Neural progenitor cell (in vitro differentiated cells): ENCODE data around the gene SMG9. TPM values are rescaled to one million over a fixed set of nuclear protein-coding genes. Genes with fewer than 3 reads are reported as not detected.

Experiments
- DNase-seq: peaks from one replicate; pipeline ENCODE4 v3.0.0-alpha.2; 2016; ENCODE audit warnings: low spot score
- H2AFZ ChIP-seq: fragments of 200-600 bp; sonication (generic); replicated peaks from 2 replicates; pipeline ENCODE4 v1.6.1; 2016; ENCODE audit warnings: antibody characterized with exemption
- H3F3A ChIP-seq: fragments of 200-600 bp; sonication (generic); 2 replicates; pipeline ENCODE4 v1.6.1; 2016; ENCODE audit warnings: antibody characterized with exemption, low read depth
- H3K27ac ChIP-seq: fragments of 200-600 bp; sonication (generic); 2 replicates; pipeline ENCODE4 v1.5.1; 2016; ENCODE audit warnings: mild to moderate bottlenecking
- H3K27me3 ChIP-seq: fragments of 200-600 bp; sonication (generic); 2 replicates; pipeline ENCODE4 v1.6.1; 2016; ENCODE audit warnings: mild to moderate bottlenecking, moderate library complexity
- H3K36me3 ChIP-seq: fragments of 200-600 bp; sonication (generic); 2 replicates; pipeline ENCODE4 v1.5.1; 2016
- H3K4me1 ChIP-seq: fragments of 200-600 bp; sonication (generic); 2 replicates; pipeline ENCODE4 v1.6.1; 2016; ENCODE audit warnings: mixed run types
- H3K4me2 ChIP-seq: fragments of 200-600 bp; sonication (generic); 2 replicates; pipeline ENCODE4 v1.6.1; 2016
- H3K4me3 ChIP-seq: fragments of 200-600 bp; sonication (generic); 2 replicates; pipeline ENCODE4 v1.5.1; 2016
- H3K79me2 ChIP-seq: fragments of 200-600 bp; sonication (generic); 2 replicates; pipeline ENCODE4 v1.6.1; 2016; ENCODE audit warnings: low read depth
- H3K9ac ChIP-seq: fragments of 200-600 bp; sonication (generic); 2 replicates; pipeline ENCODE4 v1.6.1; 2016
- H3K9me3 ChIP-seq: fragments of 200-600 bp; sonication (generic); 2 replicates; pipeline ENCODE4 v1.5.1; 2016; ENCODE audit warnings: low read depth
- H4K20me1 ChIP-seq: fragments of 200-600 bp; sonication (generic); 2 replicates; pipeline ENCODE4 v1.6.1; 2016; ENCODE audit warnings: low read depth
- H3K27ac Mint-ChIP-seq: 3 replicates; pipeline ENCODE4 v1.8.0; 2021; ENCODE audit warnings: mixed read lengths
- H3K27me3 Mint-ChIP-seq: 2 replicates; pipeline ENCODE4 v1.8.0; 2022; ENCODE audit warnings: low read depth, mild to moderate bottlenecking, inconsistent platforms, moderate library complexity, mixed read lengths; ENCODE audit not compliant: insufficient read depth
- H3K36me3 Mint-ChIP-seq: 3 replicates; pipeline ENCODE4 v1.8.0; 2021; ENCODE audit warnings: mixed read lengths
- H3K4me1 Mint-ChIP-seq: 3 replicates; pipeline ENCODE4 v1.8.0; 2021; ENCODE audit warnings: mixed read lengths
- H3K4me3 Mint-ChIP-seq: 3 replicates; pipeline ENCODE4 v1.8.0; 2021; ENCODE audit warnings: mild to moderate bottlenecking, moderate library complexity, mixed read lengths
- H3K9me3 Mint-ChIP-seq: 3 replicates; pipeline ENCODE4 v1.8.0; 2020; ENCODE audit warnings: mixed read lengths
- CTCF ChIP-seq: fragments of 200-600 bp; sonication (generic); IDR thresholded peaks from 2 replicates; pipeline ENCODE4 v1.5.1; 2017; ENCODE audit warnings: antibody characterized with exemption, mild to moderate bottlenecking
- EZH2 ChIP-seq: fragments of 200-600 bp; sonication (generic); IDR thresholded peaks from 2 replicates; pipeline ENCODE4 v1.6.1; 2017; ENCODE audit warnings: antibody characterized with exemption, mild to moderate bottlenecking, moderate library complexity
- EZH2phosphoT487 ChIP-seq: fragments of 200-600 bp; sonication (generic); IDR thresholded peaks from 2 replicates; pipeline ENCODE4 v1.6.1; 2017; ENCODE audit warnings: antibody characterized with exemption
- total RNA-seq: library from RNA; depleted of rRNA; stranded (reverse); fragments of >200 nt; gene quantifications from 2 replicates; pipeline ENCODE4 v1.2.3, GENCODE V29; 2015; ENCODE audit warnings: low replicate concordance

SMG9 gene
- total RNA-seq, 1 donor from 2014 or later = 33.4 TPM

- Mint-ChIP-seq H3K27me3 (peaks cover 26% of the 10 kb centered on the region), H3K27ac (no peak overlapping the region), H3K9me3 (peaks cover 17% of the 10 kb centered on the region), H3K4me3 (no peak overlapping the region), H3K4me1 (peaks cover 21% of the 10 kb centered on the region), H3K36me3 (no peaks in the 10 kb centered on the region)
- no peaks in the 10 kb centered on the region for H3K27me3 ChIP-seq
- H3F3A ChIP-seq = peaks cover 19% of the 10 kb centered on the region
- H3K4me2 ChIP-seq = no peak overlapping the region
- no peaks in the 10 kb centered on the region for H3K9me3 ChIP-seq
- TF ChIP-seq CTCF (no peak), EZH2phosphoT487 (no peak), EZH2 (no peak)
- H3K9ac ChIP-seq = no peak overlapping the region
- no peak for DNase-seq
- no peaks in the 10 kb centered on the region for H3K79me2 ChIP-seq
- H3K4me3 ChIP-seq = no peak overlapping the region
- no peaks in the 10 kb centered on the region for H3K36me3 ChIP-seq
- H2AFZ ChIP-seq = no peak overlapping the region
- no peaks in the 10 kb centered on the region for H4K20me1 ChIP-seq
- no peak overlapping the region for H3K27ac ChIP-seq
- H3K4me1 ChIP-seq = peaks cover 9% of the 10 kb centered on the region
These were observed 64.3 kb downstream of the SMG9 start for GRCh38 chr19:43690444-43690843.

- peak overlapping the region; percentile 86 for H3K27ac ChIP-seq
- peaks cover 19% of the 10 kb centered on the region for H3F3A ChIP-seq
These were observed 66.6 kb downstream of the SMG9 start for GRCh38 chr19:43688059-43688701.

GRCh38 chr19:43687660-43687997 lies 67.1 kb downstream of the SMG9 start:
- Mint-ChIP-seq H3K36me3 (no peaks in the 10 kb centered on the region), H3K4me1 (peaks cover 23% of the 10 kb centered on the region), H3K27me3 (peaks cover 20% of the 10 kb centered on the region), H3K4me3 (peak overlapping the region; percentile 66), H3K9me3 (peaks cover 17% of the 10 kb centered on the region), H3K27ac (peak overlapping the region; percentile 97)
- H3K79me2 ChIP-seq = no peaks in the 10 kb centered on the region
- no peaks in the 10 kb centered on the region for H3K36me3 ChIP-seq
- peak overlapping the region; percentile 86 for H3K27ac ChIP-seq
- H3K27me3 ChIP-seq = no peaks in the 10 kb centered on the region
- H3K9me3 ChIP-seq = no peaks in the 10 kb centered on the region
- no peak overlapping the region for H3K9ac ChIP-seq
- H3K4me3 ChIP-seq = no peak overlapping the region
- peak overlapping the region; percentile 67 for H3K4me2 ChIP-seq
- peaks cover 19% of the 10 kb centered on the region for H3F3A ChIP-seq
- no peak for DNase-seq
- no peak for TF ChIP-seq CTCF
- H2AFZ ChIP-seq = no peak overlapping the region
- no peaks in the 10 kb centered on the region for H4K20me1 ChIP-seq
- peaks cover 9% of the 10 kb centered on the region for H3K4me1 ChIP-seq

More at GRCh38 chr19:43688059-43688701, 66.6 kb downstream of the SMG9 start:
- H2AFZ ChIP-seq = no peak overlapping the region
- TF ChIP-seq EZH2phosphoT487 (no peak), EZH2 (no peak), CTCF (no peak)
- H4K20me1 ChIP-seq = no peaks in the 10 kb centered on the region
- no peaks in the 10 kb centered on the region for H3K27me3 ChIP-seq
- peaks cover 9% of the 10 kb centered on the region for H3K4me1 ChIP-seq
- H3K9me3 ChIP-seq = no peaks in the 10 kb centered on the region
- H3K36me3 ChIP-seq = no peaks in the 10 kb centered on the region
- H3K27me3 Mint-ChIP-seq = peaks cover 17% of the 10 kb centered on the region
- H3K4me1 Mint-ChIP-seq = peaks cover 23% of the 10 kb centered on the region
- H3K4me3 Mint-ChIP-seq = peak overlapping the region; percentile 52
- H3K4me3 ChIP-seq = no peak overlapping the region
- peak overlapping the region; percentile 67 for H3K4me2 ChIP-seq
- H3K9ac ChIP-seq = no peak overlapping the region
- DNase-seq = no peak
- H3K79me2 ChIP-seq = no peaks in the 10 kb centered on the region
- H3K9me3 Mint-ChIP-seq = peaks cover 17% of the 10 kb centered on the region
- H3K36me3 Mint-ChIP-seq = no peaks in the 10 kb centered on the region
- H3K27ac Mint-ChIP-seq = peak overlapping the region; percentile 53
